Airway epithelial cell (primary cell): Measurements from ENCODE around the gene GOLGA8A. TPM values are rescaled to one million over a fixed set of nuclear protein-coding genes. Genes with fewer than 3 reads are reported as not detected.

ENCODE experiments used
- total RNA-seq: library from RNA; depleted of rRNA; stranded (reverse); fragments of >200 nt; gene quantifications from 2 replicates; pipeline ENCODE4 v1.2.3, GENCODE V29; 2015

GOLGA8A gene, protein sequence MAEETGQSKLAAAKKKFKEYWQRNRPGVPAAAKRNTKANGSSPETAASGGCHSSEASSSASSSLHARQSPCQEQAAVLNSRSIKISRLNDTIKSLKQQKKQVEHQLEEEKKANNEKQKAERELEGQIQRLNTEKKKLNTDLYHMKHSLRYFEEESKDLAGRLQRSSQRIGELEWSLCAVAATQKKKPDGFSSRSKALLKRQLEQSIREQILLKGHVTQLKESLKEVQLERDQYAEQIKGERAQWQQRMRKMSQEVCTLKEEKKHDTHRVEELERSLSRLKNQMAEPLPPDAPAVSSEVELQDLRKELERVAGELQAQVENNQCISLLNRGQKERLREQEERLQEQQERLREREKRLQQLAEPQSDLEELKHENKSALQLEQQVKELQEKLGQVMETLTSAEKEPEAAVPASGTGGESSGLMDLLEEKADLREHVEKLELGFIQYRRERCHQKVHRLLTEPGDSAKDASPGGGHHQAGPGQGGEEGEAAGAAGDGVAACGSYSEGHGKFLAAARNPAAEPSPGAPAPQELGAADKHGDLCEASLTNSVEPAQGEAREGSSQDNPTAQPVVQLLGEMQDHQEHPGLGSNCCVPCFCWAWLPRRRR
- 3.1 and 9.0 TPM in 2 replicates for total RNA-seq

DNA sequence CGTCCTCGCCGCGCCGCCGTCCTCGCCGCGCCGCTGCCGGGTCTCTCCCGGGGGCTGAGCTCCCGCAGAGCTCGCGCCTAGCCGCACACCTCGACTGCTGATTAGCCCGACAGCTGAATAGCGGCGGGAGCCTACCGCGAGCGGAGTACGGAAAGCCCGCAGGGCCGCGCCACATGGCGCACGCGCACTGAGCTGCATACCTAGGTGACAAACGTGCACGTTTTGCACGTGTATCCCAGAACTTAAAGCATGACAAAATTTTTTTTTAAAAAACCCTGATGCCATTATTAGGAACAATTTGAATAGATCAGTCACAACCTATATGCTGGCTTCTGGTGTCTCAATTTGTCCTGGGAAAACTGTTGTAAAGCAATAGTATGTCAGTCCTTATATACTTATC, at the start of gene GOLGA8A:
Gene GOLGA8A (minus strand): TSS at position 122 of the 400 bp plus-strand sequence. CDS start 48,117 bp downstream, outside the sequence.

Other genes with a start within 250 kb of the GOLGA8A start
- 19.6 and 30.8 TPM in 2 replicates for gene KATNBL1, start 227.7 kb downstream of the GOLGA8A start, total RNA-seq
- 165 and 168 TPM in 2 replicates for gene EMC4, start 212.8 kb downstream of the GOLGA8A start, total RNA-seq
- gene SLC12A6, start 100.0 kb downstream of the GOLGA8A start, total RNA-seq, result 10.2 and 14.0 TPM in 2 replicates
- 238 and 279 TPM in 2 replicates for gene NOP10, start 94.7 kb downstream of the GOLGA8A start, total RNA-seq
- gene NUTM1, start 94.5 kb downstream of the GOLGA8A start, total RNA-seq, result 0.05 TPM in 1 of 2 replicates, not detected in the other
- gene LPCAT4, start 70.6 kb downstream of the GOLGA8A start, total RNA-seq, result 17.2 and 25.9 TPM in 2 replicates
- gene GOLGA8B, start 145.8 kb upstream of the GOLGA8A start, total RNA-seq, result 4.9 and 12.5 TPM in 2 replicates